Measurements from ENCODE around the gene RPS21. TPM values are rescaled to one million over a fixed set of nuclear protein-coding genes. Genes with fewer than 3 reads are reported as not detected.

RPS21 gene
- total RNA-seq, 1 donor from 2014 or later = 1,907 TPM

- no peak overlapping the region for H3K27ac Mint-ChIP-seq
- no peak for DNase-seq (ENCODE audit: low spot score)
- no peaks in the 10 kb centered on the region for H3K4me1 Mint-ChIP-seq (ENCODE audit: low read depth)
- intact Hi-C loops (cut with micrococcal nuclease) = no loop called here
- no peaks in the 10 kb centered on the region for H3K36me3 Mint-ChIP-seq (ENCODE audit: low read depth)
- H3K9me3 Mint-ChIP-seq = no peaks in the 10 kb centered on the region
- H3K27me3 Mint-ChIP-seq (ENCODE audit: insufficient read depth) = no peaks in the 10 kb centered on the region
- no peak overlapping the region for H3K4me3 Mint-ChIP-seq
Measured at GRCh38 chr20:62411479-62412193, 24.7 kb downstream of the RPS21 start.

GRCh38 chr20:62412194-62413024 is 25.5 kb downstream of the RPS21 start:
- DNase-seq (ENCODE audit: low spot score) = no peak
- no peaks in the 10 kb centered on the region for H3K27me3 Mint-ChIP-seq (ENCODE audit: insufficient read depth)
- intact Hi-C loops (cut with micrococcal nuclease) = no loop called here
- H3K4me3 Mint-ChIP-seq = no peak overlapping the region
- no peaks in the 10 kb centered on the region for H3K36me3 Mint-ChIP-seq (ENCODE audit: low read depth)
- no peaks in the 10 kb centered on the region for H3K9me3 Mint-ChIP-seq
- H3K4me1 Mint-ChIP-seq (ENCODE audit: low read depth) = no peaks in the 10 kb centered on the region
- no peak overlapping the region for H3K27ac Mint-ChIP-seq

- H3K36me3 Mint-ChIP-seq (ENCODE audit: low read depth) = no peaks in the 10 kb centered on the region
- intact Hi-C loops (cut with micrococcal nuclease) = no loop called here
- no peak for DNase-seq (ENCODE audit: low spot score)
- no peaks in the 10 kb centered on the region for H3K9me3 Mint-ChIP-seq
- H3K27ac Mint-ChIP-seq = no peak overlapping the region
- H3K27me3 Mint-ChIP-seq (ENCODE audit: insufficient read depth) = no peaks in the 10 kb centered on the region
- no peak overlapping the region for H3K4me3 Mint-ChIP-seq
- H3K4me1 Mint-ChIP-seq (ENCODE audit: low read depth) = no peaks in the 10 kb centered on the region
Measured at GRCh38 chr20:62413025-62413570, 26.2 kb downstream of the RPS21 start.

- intact Hi-C loops (cut with micrococcal nuclease) = no loop called here
- H3K36me3 Mint-ChIP-seq (ENCODE audit: low read depth) = no peaks in the 10 kb centered on the region
- H3K9me3 Mint-ChIP-seq = no peaks in the 10 kb centered on the region
- no peak for DNase-seq (ENCODE audit: low spot score)
- H3K27ac Mint-ChIP-seq = no peak overlapping the region
- no peak overlapping the region for H3K4me3 Mint-ChIP-seq
- no peaks in the 10 kb centered on the region for H3K4me1 Mint-ChIP-seq (ENCODE audit: low read depth)
- no peaks in the 10 kb centered on the region for H3K27me3 Mint-ChIP-seq (ENCODE audit: insufficient read depth)
Measured at GRCh38 chr20:62413896-62414481, 27.1 kb downstream of the RPS21 start.

GRCh38 chr20:62415354-62416111 is 28.6 kb downstream of the RPS21 start:
- Mint-ChIP-seq H3K27ac (no peak overlapping the region), H3K9me3 (no peaks in the 10 kb centered on the region), H3K4me1 (ENCODE audit: low read depth) (no peaks in the 10 kb centered on the region), H3K4me3 (no peak overlapping the region), H3K27me3 (ENCODE audit: insufficient read depth) (no peaks in the 10 kb centered on the region), H3K36me3 (ENCODE audit: low read depth) (no peaks in the 10 kb centered on the region)
- no peak for DNase-seq (ENCODE audit: low spot score)
- intact Hi-C loops (cut with micrococcal nuclease) = no loop called here

- intact Hi-C loops (cut with micrococcal nuclease) = no loop called here
- no peaks in the 10 kb centered on the region for H3K9me3 Mint-ChIP-seq
- H3K27me3 Mint-ChIP-seq (ENCODE audit: insufficient read depth) = no peaks in the 10 kb centered on the region
- H3K27ac Mint-ChIP-seq = no peak overlapping the region
- H3K36me3 Mint-ChIP-seq (ENCODE audit: low read depth) = no peaks in the 10 kb centered on the region
- H3K4me3 Mint-ChIP-seq = no peak overlapping the region
- H3K4me1 Mint-ChIP-seq (ENCODE audit: low read depth) = no peaks in the 10 kb centered on the region
- no peak for DNase-seq (ENCODE audit: low spot score)
Measured at GRCh38 chr20:62416651-62417637, 30.0 kb downstream of the RPS21 start.

GRCh38 chr20:62417981-62418708 is 31.2 kb downstream of the RPS21 start:
- Mint-ChIP-seq H3K9me3 (no peaks in the 10 kb centered on the region), H3K4me1 (ENCODE audit: low read depth) (no peaks in the 10 kb centered on the region), H3K27me3 (ENCODE audit: insufficient read depth) (no peaks in the 10 kb centered on the region), H3K4me3 (no peak overlapping the region), H3K36me3 (ENCODE audit: low read depth) (no peaks in the 10 kb centered on the region), H3K27ac (no peak overlapping the region)
- DNase-seq (ENCODE audit: low spot score) = no peak
- intact Hi-C loops (cut with micrococcal nuclease) = no loop called here

GRCh38 chr20:62418709-62419487 is 32.0 kb downstream of the RPS21 start:
- no peaks in the 10 kb centered on the region for H3K36me3 Mint-ChIP-seq (ENCODE audit: low read depth)
- intact Hi-C loops (cut with micrococcal nuclease) = no loop called here
- no peaks in the 10 kb centered on the region for H3K4me1 Mint-ChIP-seq (ENCODE audit: low read depth)
- no peaks in the 10 kb centered on the region for H3K27me3 Mint-ChIP-seq (ENCODE audit: insufficient read depth)
- no peak overlapping the region for H3K4me3 Mint-ChIP-seq
- no peak overlapping the region for H3K27ac Mint-ChIP-seq
- DNase-seq (ENCODE audit: low spot score) = no peak
- no peaks in the 10 kb centered on the region for H3K9me3 Mint-ChIP-seq

GRCh38 chr20:62419759-62420158 is 32.9 kb downstream of the RPS21 start:
- Mint-ChIP-seq H3K27me3 (ENCODE audit: insufficient read depth) (no peaks in the 10 kb centered on the region), H3K4me3 (no peak overlapping the region), H3K9me3 (no peaks in the 10 kb centered on the region)

GRCh38 chr20:62420846-62421715 is 34.2 kb downstream of the RPS21 start:
- H3K27ac Mint-ChIP-seq = no peak overlapping the region
- no peak for DNase-seq (ENCODE audit: low spot score)

More at GRCh38 chr20:62419759-62420158, 32.9 kb downstream of the RPS21 start:
- no peak overlapping the region for H3K27ac Mint-ChIP-seq
- DNase-seq (ENCODE audit: low spot score) = no peak
- H3K36me3 Mint-ChIP-seq (ENCODE audit: low read depth) = no peaks in the 10 kb centered on the region
- intact Hi-C loops (cut with micrococcal nuclease) = no loop called here
- H3K4me1 Mint-ChIP-seq (ENCODE audit: low read depth) = no peaks in the 10 kb centered on the region

More at GRCh38 chr20:62420846-62421715, 34.2 kb downstream of the RPS21 start:
- intact Hi-C loops (cut with micrococcal nuclease) = no loop called here
- H3K9me3 Mint-ChIP-seq = no peaks in the 10 kb centered on the region
- H3K27me3 Mint-ChIP-seq (ENCODE audit: insufficient read depth) = no peaks in the 10 kb centered on the region
- no peaks in the 10 kb centered on the region for H3K4me1 Mint-ChIP-seq (ENCODE audit: low read depth)
- H3K4me3 Mint-ChIP-seq = no peak overlapping the region
- no peaks in the 10 kb centered on the region for H3K36me3 Mint-ChIP-seq (ENCODE audit: low read depth)
